ENCODE data around the gene LARGE2.
A peak's percentile ranks its signal among the peaks of the same experiment; 100 is the strongest.

Gene LARGE2

GRCh38 chr11:45936511-45937054, 14.1 kb downstream of the LARGE2 start:
- H3K27me3 Mint-ChIP-seq = no peaks in the 10 kb centered on the region
- no peak for DNase-seq
- H3K4me3 Mint-ChIP-seq = no peak overlapping the region
- H3K36me3 Mint-ChIP-seq = peaks cover 8% of the 10 kb centered on the region
- CTCF ChIA-PET = interaction anchor here (2.1 kb wide), 1 partner anchor 29 kb away, joined by 6 read pairs; no protein-coding TSS in a partner anchor
- H3K9me3 Mint-ChIP-seq = no peaks in the 10 kb centered on the region
- H3K27ac Mint-ChIP-seq = no peak overlapping the region
- H3K4me1 Mint-ChIP-seq = peaks cover 2% of the 10 kb centered on the region

- Mint-ChIP-seq H3K4me1 (no peaks in the 10 kb centered on the region), H3K36me3 (peaks cover 7% of the 10 kb centered on the region), H3K4me3 (no peak overlapping the region), H3K27ac (no peak overlapping the region), H3K27me3 (no peaks in the 10 kb centered on the region), H3K9me3 (no peaks in the 10 kb centered on the region)
- DNase-seq = no peak
- CTCF ChIA-PET = interaction anchor here (2.1 kb wide), 1 partner anchor 27 kb away, joined by 6 read pairs; no protein-coding TSS in a partner anchor
These were observed 15.5 kb downstream of the LARGE2 start for GRCh38 chr11:45937916-45938315.

GRCh38 chr11:45939836-45940235, 17.4 kb downstream of the LARGE2 start:
- Mint-ChIP-seq H3K4me3 (no peak overlapping the region), H3K27ac (no peak overlapping the region), H3K36me3 (peaks cover 5% of the 10 kb centered on the region), H3K4me1 (no peaks in the 10 kb centered on the region), H3K9me3 (no peaks in the 10 kb centered on the region), H3K27me3 (no peaks in the 10 kb centered on the region)
- no peak for DNase-seq
- CTCF ChIA-PET = interaction anchor here (0.6 kb wide), 1 partner anchor 19 kb away, joined by 3 read pairs; no protein-coding TSS in a partner anchor

- Mint-ChIP-seq H3K36me3 (peaks cover 16% of the 10 kb centered on the region), H3K9me3 (no peaks in the 10 kb centered on the region), H3K4me1 (no peaks in the 10 kb centered on the region), H3K27ac (no peak overlapping the region), H3K4me3 (no peak overlapping the region), H3K27me3 (no peaks in the 10 kb centered on the region)
- no peak for DNase-seq
- CTCF ChIA-PET = interaction anchor here (2.2 kb wide), 1 partner anchor 24 kb away, joined by 6 read pairs; no protein-coding TSS in a partner anchor
These were observed 18.8 kb downstream of the LARGE2 start for GRCh38 chr11:45941285-45941684.

- H3K4me1 Mint-ChIP-seq = no peaks in the 10 kb centered on the region
- peaks cover 14% of the 10 kb centered on the region for H3K36me3 Mint-ChIP-seq
- no peak overlapping the region for H3K27ac Mint-ChIP-seq
- no peaks in the 10 kb centered on the region for H3K9me3 Mint-ChIP-seq
- no peak for DNase-seq
- CTCF ChIA-PET = interaction anchor here (0.7 to 2.2 kb wide), 2 partner anchors 23 to 182 kb away, joined by 3 to 6 read pairs; no protein-coding TSS in a partner anchor
- no peaks in the 10 kb centered on the region for H3K27me3 Mint-ChIP-seq
- H3K4me3 Mint-ChIP-seq = no peak overlapping the region
These were observed 19.9 kb downstream of the LARGE2 start for GRCh38 chr11:45942381-45942780.

GRCh38 chr11:45945397-45945999, 23.0 kb downstream of the LARGE2 start:
- H3K4me1 Mint-ChIP-seq = no peaks in the 10 kb centered on the region
- H3K27ac Mint-ChIP-seq = no peak overlapping the region
- peaks cover 18% of the 10 kb centered on the region for H3K36me3 Mint-ChIP-seq
- no peak for DNase-seq
- H3K9me3 Mint-ChIP-seq = no peaks in the 10 kb centered on the region
- CTCF ChIA-PET = no interaction called here
- no peak overlapping the region for H3K4me3 Mint-ChIP-seq
- H3K27me3 Mint-ChIP-seq = no peaks in the 10 kb centered on the region

- Mint-ChIP-seq H3K4me3 (no peak overlapping the region), H3K36me3 (peaks cover 19% of the 10 kb centered on the region), H3K4me1 (no peaks in the 10 kb centered on the region), H3K27ac (no peak overlapping the region), H3K27me3 (no peaks in the 10 kb centered on the region), H3K9me3 (no peaks in the 10 kb centered on the region)
- CTCF ChIA-PET = interaction anchor here (0.9 to 2.1 kb wide), 3 partner anchors 9 to 19 kb away, joined by 3 to 8 read pairs (median 4); no protein-coding TSS in a partner anchor
- DNase-seq = no peak
These were observed 25.4 kb downstream of the LARGE2 start for GRCh38 chr11:45947885-45948284.

GRCh38 chr11:45948356-45948755, 25.9 kb downstream of the LARGE2 start:
- no peaks in the 10 kb centered on the region for H3K27me3 Mint-ChIP-seq
- H3K9me3 Mint-ChIP-seq = no peaks in the 10 kb centered on the region
- no peak overlapping the region for H3K27ac Mint-ChIP-seq
- no peak overlapping the region for H3K4me3 Mint-ChIP-seq
- H3K36me3 Mint-ChIP-seq = peaks cover 20% of the 10 kb centered on the region
- CTCF ChIA-PET = interaction anchor here (0.9 to 2.1 kb wide), 3 partner anchors 9 to 19 kb away, joined by 3 to 8 read pairs (median 4); no protein-coding TSS in a partner anchor
- no peaks in the 10 kb centered on the region for H3K4me1 Mint-ChIP-seq
- no peak for DNase-seq

GRCh38 chr11:45949992-45950407, 27.5 kb downstream of the LARGE2 start:
- no peak for DNase-seq
- peaks cover 17% of the 10 kb centered on the region for H3K36me3 Mint-ChIP-seq
- H3K27ac Mint-ChIP-seq = no peak overlapping the region
- no peak overlapping the region for H3K4me3 Mint-ChIP-seq
- CTCF ChIA-PET = interaction anchor here (1.4 kb wide), 1 partner anchor 15 kb away, joined by 8 read pairs; no protein-coding TSS in a partner anchor
- H3K4me1 Mint-ChIP-seq = no peaks in the 10 kb centered on the region
- H3K9me3 Mint-ChIP-seq = no peaks in the 10 kb centered on the region
- H3K27me3 Mint-ChIP-seq = no peaks in the 10 kb centered on the region

- Mint-ChIP-seq H3K36me3 (peaks cover 11% of the 10 kb centered on the region), H3K4me1 (no peaks in the 10 kb centered on the region), H3K27ac (no peak overlapping the region), H3K9me3 (no peaks in the 10 kb centered on the region), H3K27me3 (no peaks in the 10 kb centered on the region), H3K4me3 (no peak overlapping the region)
- no peak for DNase-seq
- CTCF ChIA-PET = interaction anchor here (1.1 kb wide), 1 partner anchor 47 kb away, joined by 3 read pairs; no protein-coding TSS in a partner anchor
These were observed 37.4 kb downstream of the LARGE2 start for GRCh38 chr11:45959851-45960250.

GRCh38 chr11:45960387-45961095, 38.1 kb downstream of the LARGE2 start:
- no peaks in the 10 kb centered on the region for H3K4me1 Mint-ChIP-seq
- H3K27ac Mint-ChIP-seq = no peak overlapping the region
- no peaks in the 10 kb centered on the region for H3K27me3 Mint-ChIP-seq
- CTCF ChIA-PET = no interaction called here
- H3K4me3 Mint-ChIP-seq = no peak overlapping the region
- no peak for DNase-seq
- H3K9me3 Mint-ChIP-seq = no peaks in the 10 kb centered on the region
- peaks cover 5% of the 10 kb centered on the region for H3K36me3 Mint-ChIP-seq

- no peak for DNase-seq
- no peaks in the 10 kb centered on the region for H3K4me1 Mint-ChIP-seq
- no peaks in the 10 kb centered on the region for H3K9me3 Mint-ChIP-seq
- no peaks in the 10 kb centered on the region for H3K27me3 Mint-ChIP-seq
- H3K4me3 Mint-ChIP-seq = no peak overlapping the region
- CTCF ChIA-PET = interaction anchor here (0.9 kb wide), 1 partner anchor 9 kb away, joined by 4 read pairs; no protein-coding TSS in a partner anchor
- H3K36me3 Mint-ChIP-seq = peaks cover 3% of the 10 kb centered on the region
- H3K27ac Mint-ChIP-seq = no peak overlapping the region
These were observed 39.3 kb downstream of the LARGE2 start for GRCh38 chr11:45961751-45962240.

- CTCF ChIA-PET = interaction anchor here (0.7 to 4.9 kb wide), 30 partner anchors 8 to 431 kb away, joined by 3 to 52 read pairs (median 6); partner anchors contain the start of gene PEX16
- DNase-seq = peak; percentile 67
- no peak overlapping the region for H3K4me3 Mint-ChIP-seq
- H3K4me1 Mint-ChIP-seq = no peaks in the 10 kb centered on the region
- H3K9me3 Mint-ChIP-seq = no peaks in the 10 kb centered on the region
- no peak overlapping the region for H3K27ac Mint-ChIP-seq
- H3K36me3 Mint-ChIP-seq = peaks cover 2% of the 10 kb centered on the region
- H3K27me3 Mint-ChIP-seq = no peaks in the 10 kb centered on the region
These were observed 42.5 kb downstream of the LARGE2 start for GRCh38 chr11:45964911-45965389.

- CTCF ChIA-PET = interaction anchor here (1.3 to 4.9 kb wide), 2 partner anchors 19 to 39 kb away, joined by 4 to 52 read pairs; no protein-coding TSS in a partner anchor
These were observed 45.0 kb downstream of the LARGE2 start for GRCh38 chr11:45967506-45967905.

More at GRCh38 chr11:45967506-45967905, 45.0 kb downstream of the LARGE2 start:
- H3K27ac Mint-ChIP-seq = no peak overlapping the region
- peaks cover 2% of the 10 kb centered on the region for H3K36me3 Mint-ChIP-seq
- H3K27me3 Mint-ChIP-seq = no peaks in the 10 kb centered on the region
- no peak overlapping the region for H3K4me3 Mint-ChIP-seq
- H3K4me1 Mint-ChIP-seq = no peaks in the 10 kb centered on the region
- no peak for DNase-seq
- H3K9me3 Mint-ChIP-seq = no peaks in the 10 kb centered on the region

Data from activated naive CD4-positive, alpha-beta T cell treated with anti-CD3 and anti-CD28 coated beads, Interleukin-2, amount 10 ng/mL, durations not matched to agents 7 days and 5 days (primary cell).